ENCODE results near the gene GLB1L. TPM values are rescaled to one million over a fixed set of nuclear protein-coding genes. Genes with fewer than 3 reads are reported as not detected.
"Not testable (repeated sequence)": the region's sequence is repeated elsewhere in the genome, so short reads cannot be mapped to it uniquely, and the experiment has no call there.

The GLB1L gene
- total RNA-seq, 1 donor from 2014 or later, result 9.9 TPM

DNA sequence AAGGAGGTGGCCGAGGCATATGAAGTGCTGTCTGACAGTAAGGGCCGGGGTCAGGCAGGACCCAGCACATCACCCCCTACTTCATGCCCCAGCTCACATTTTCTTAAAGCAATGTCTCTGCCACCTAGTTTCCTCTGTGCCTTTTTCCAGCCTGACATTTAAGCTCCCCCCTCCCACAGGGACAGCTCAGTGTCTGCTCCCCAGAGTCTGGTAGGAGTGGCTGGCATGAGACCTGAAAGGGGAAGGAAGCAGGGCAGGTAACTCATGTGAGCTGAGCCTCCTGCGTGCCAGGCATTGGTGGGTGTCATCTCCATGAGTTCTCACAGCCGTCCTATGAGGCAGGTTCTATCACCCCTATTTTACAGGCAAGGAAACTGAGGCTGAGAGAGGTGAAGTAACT is 35.4 kb upstream of the GLB1L start:
- DNase-seq (ENCODE audit: low spot score), result no peak

DNA sequence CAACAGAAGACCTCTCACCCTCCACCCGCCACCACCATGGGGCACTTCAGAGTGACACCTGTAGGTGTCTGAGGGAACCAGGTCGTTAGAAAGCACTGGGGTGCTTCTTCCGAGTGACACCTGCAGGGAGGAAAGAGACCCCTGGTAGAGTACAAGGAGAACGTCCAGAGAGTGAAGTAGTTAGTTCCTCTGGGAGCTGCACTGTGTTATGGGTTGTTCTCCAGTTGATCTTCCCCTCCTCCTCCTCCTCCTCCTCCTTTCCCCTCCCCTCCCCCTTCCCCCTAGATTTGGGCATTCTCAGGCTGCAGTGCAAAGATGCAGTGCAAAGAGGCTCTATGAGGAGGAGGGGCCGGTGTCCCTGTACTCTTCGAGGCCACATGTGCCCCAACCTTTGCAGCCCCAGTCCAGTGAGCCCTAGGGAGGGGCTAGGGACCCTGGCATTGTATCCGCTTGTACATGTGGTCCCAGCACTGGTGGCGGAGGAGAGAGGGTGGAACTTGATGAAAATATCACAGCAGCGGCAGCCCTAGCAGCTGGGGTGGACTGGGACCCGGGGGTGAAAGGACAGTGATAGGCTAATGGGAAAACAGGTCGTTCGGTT is 34.8 kb upstream of the GLB1L start:
- DNase-seq (ENCODE audit: low spot score), result no peak

DNA sequence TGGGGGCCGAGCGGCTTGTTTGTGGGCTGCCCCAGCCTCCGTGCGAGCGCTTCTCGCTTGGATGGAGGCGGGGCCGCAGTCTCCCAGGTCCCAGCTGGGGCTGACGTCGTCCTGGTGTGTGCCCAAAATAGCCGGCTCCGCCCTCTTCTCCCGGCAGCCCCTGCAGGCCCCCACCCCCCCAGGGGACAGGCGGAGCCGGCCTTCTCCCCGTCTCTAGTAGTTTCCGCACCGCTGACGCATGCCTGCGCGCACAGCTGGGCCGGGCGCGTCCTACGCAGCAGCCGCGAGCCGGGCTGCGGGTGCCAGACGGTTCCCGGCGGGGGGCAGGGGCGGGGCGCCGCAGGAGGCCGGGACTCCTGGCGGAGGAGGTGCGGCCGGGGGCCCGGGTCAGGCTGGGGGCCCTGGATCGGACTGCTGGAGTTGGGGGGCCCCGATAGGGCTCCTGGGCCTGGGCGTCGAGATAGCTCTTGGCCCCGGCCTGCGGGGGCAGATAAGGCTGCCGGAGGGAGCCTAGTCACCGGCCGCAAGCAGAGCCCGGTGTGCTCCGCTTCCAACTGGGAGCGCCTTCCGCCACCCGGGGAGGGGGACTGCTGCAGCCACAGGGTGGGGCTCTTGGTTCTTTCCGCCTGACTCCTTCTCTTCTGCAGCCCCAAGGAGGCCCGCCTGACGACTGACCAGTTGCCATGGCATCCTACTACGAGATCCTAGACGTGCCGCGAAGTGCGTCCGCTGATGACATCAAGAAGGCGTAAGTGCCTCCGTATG is 34.1 kb upstream of the GLB1L start, which contains the start of gene DNAJB2:
DNAJB2 (plus strand) TSS at position 216 of the 765 bp plus-strand sequence; CDS start at position 684, 468 bp downstream.
- DNase-seq (ENCODE audit: low spot score), result peak; percentile 98

DNA sequence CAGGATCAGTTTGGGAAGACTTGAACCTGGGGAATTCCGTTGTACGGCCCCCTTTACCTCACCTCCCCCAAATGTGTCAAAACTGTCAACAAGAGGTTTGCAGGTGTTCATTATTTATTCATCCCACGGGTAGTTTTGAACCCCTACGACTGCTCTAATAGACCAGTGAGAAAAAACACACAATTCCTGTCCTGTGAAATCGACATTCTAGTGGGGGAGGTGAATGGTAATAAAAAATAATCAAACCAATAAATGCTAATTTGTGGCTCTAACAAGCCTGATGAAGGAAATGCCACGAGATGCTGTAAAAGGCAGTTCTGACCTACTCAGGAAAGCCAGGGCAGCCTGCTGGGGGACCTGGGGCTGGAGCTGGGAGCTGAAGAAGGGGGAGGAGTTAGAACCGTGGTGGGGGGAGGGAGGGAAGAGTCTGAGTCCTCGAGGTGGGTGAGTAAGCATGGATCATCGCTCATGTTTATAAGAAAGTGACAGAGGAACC is 33.5 kb upstream of the GLB1L start:
- no peak for DNase-seq (ENCODE audit: low spot score)

DNA sequence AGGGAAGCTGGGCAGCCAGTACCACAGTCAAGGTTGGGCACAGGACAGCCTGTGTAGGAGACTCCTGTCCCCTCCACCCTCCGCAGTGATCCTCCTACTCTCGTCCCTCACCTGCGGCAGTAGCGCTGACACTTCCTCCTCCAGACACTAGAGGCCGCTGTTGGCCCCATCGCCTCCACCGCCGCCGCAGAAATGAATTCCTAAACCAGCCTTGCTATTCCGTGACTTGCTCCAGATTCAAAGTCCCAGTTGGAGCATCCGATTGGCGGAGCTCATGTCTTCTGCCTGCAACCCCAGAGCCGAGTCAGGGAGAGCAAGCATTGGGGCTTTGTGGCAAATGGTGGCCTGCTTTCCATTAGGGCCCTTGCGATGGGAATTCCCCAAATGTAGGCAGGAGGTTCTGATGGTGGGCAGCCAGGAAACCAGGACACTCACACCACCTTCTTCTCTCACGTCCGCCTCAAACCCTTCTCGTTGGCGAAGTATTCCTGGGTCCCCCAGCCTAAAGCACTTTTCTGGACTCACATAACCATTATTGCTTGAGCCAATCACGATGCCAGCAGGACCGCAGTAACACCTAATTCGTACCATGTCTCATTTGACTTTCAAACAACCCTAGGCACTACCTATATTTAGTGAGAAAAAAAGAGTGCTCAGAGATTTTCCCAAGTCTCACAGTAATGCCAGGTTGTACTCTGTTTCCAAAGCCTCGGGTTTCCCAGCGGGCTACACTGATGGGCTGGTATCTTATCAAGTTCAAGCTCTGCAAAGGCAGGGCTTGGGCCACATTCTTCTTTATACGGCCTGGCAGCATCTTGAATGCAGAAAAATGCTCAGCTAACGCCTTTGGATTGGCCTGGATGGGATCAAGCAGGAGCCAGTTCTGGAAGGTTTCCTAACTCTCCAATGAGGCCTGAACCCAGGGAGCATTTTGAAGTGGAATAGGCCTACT is 32.7 kb upstream of the GLB1L start:
- peak; percentile 78 for DNase-seq (ENCODE audit: low spot score)

DNA sequence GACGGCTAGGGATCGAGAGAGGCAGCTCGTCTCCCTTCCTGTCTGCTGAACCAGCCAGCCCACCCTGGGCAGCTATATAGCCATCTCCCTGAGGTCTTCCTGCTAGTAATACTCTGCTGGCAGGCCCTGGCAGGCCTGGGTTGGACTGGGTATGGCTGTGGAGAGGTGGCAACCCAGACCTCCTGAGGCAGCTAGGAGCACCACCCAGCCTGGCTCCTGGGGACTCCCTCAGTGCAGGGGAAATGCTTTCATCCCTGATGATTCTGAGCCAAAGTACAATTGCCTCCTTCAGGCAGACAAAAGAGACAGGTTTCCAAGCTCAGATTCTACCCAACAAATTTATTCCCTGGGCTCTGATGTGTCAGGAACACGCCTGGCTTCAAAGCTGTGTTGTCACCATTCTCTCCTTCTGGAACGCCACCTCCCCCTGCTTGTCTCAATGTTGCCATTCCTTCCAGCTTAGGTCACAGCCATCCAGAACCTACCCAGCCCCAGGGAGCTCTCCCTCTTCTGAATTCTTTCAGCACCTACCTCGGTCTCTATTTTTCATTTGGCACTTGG is 29.2 kb upstream of the GLB1L start:
- no peak for DNase-seq (ENCODE audit: low spot score)

DNA sequence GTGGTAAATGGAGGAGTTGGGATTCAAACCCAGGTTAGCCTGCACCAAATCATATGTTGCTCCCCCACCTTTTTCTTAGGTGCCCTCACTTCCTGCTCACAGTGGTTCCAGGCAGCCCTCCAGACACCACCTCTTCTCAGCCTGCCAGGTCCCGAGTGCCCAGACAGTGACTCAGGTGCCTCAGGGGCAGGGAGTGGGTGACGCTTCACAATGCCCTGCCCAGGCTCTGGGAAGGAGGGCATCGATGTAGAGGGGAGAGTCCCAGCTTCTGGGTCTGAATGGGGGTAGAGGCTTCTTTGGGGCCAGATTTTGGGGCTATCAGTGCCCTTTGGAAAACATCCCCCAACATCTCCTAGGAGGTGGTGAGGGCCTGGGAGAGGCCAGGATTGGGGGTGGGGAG is 28.7 kb upstream of the GLB1L start:
- DNase-seq (ENCODE audit: low spot score), result no peak

DNA sequence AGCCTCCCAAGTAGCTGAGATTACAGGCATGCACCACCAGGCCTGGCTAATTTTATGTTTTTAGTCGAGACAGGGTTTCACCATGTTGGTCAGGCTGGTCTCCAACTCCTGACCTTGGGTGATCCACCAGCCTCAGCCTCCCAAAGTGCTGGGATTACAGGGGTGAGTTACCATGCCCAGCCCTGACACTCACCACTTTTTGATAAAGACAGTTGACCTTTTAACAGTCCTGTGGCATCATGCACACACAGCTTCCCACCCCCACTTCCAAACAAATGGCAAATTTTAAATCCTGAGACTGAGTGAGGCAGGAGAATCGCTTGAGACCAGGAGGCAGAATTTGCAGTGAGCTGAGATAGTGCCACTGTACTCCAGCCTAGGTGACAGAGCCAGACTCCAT is 27.8 kb upstream of the GLB1L start:
- DNase-seq (ENCODE audit: low spot score), result no peak

DNA sequence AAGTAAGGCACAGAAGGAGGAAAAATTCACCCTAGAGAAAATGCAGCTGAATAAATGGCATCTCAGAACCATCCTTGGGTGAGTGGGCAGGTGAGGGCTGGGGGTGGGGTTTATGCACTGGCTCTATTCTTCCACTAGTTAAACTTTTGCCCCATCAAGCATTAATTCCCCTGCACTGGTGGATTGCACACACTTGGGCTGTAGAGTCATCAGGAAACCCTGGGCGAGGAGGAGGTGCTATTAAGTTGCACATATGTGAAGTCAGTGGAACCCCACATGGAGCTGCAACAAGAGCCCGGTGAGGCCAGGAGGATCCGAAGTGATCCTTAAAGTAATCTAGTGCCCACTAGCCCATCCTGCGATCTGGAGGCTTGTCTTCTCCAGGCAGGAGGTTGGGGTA is 27.1 kb upstream of the GLB1L start:
- no peak for DNase-seq (ENCODE audit: low spot score)

DNA sequence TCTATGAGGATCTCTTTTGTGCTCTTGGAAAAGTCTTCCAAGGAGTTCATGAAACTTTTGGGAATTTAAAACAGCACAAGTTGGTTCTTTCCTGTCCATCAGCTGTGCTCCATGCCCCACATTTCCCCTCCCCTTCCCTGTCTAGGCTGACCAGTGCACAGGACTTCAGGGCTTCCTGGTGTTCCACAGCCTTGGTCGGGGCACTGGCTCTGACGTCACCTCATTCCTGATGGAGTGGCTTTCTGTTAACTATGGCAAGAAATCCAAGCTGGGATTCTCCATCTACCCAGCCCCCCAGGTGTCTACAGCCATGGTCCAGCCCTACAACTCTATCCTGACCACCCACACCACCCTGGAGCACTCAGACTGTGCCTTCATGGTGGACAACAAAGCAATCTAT is 25.8 kb upstream of the GLB1L start:
- DNase-seq (ENCODE audit: low spot score), result no peak

DNA sequence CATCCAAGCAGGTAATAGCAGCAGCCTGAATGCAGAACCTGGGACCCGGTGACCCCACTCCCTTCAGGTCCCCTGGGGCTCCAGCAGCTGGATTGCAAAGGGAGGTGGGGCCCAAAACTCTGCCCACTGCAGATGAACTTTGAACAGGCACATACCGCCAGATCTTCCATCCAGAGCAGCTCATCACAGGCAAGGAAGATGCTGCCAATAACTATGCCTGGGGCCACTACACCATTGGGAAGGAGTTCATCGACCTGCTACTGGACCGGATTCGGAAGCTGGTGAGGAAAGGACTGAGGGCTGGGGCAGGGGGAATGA is 24.8 kb upstream of the GLB1L start:
- DNase-seq (ENCODE audit: low spot score), result no peak

DNA sequence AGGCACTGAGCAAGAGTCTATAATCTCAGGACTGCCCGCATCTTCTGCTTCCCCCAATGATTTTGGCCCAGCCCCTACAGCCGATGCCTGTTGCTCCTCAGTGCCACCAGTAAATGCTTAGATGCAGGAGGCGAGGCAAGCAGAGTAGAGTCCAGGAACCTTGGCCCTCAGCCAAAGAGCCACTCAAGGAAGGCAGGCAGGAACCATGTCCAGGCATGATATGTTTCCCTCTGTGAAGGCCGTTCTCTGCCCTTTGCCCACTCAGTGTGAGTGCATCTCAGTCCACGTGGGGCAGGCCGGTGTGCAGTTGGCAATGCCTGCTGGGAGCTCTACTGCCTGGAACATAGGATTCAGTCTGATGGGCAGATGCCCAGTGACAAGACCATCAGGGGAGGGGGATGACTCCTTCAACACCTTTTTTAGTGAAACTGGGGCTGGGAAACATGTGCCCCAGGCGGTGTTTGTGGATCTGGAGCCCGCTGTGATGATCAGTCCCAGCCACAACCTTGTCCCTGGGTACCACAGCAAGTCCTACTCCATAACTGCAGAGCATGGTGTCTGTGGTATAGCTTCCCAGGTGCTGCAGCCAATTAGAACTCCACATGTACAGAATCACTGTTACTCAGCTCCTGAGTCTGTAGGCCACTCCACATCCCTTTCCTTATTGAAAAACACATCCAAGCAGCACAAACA is 24.3 kb upstream of the GLB1L start:
- DNase-seq (ENCODE audit: low spot score), result peak; percentile 74

DNA sequence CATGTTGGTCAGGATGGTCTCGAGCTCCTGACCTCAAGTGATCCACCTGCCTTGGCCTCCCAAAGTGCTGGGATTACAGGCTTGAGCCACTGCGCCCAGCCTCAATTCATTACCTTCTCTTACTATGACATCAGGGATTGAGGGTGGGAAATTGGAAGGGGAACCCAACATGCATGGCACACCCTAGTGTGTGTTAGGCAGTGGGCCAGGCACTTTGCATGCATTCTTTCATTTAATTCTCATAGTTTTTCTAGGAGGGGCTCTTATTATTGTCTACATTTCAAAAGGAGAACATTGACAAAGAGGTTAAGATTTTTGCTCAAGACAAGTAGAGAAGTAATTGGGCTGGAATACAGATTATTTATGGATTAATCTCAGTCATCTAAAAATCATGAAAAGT is 23.1 kb upstream of the GLB1L start:
- no peak for DNase-seq (ENCODE audit: low spot score)

DNA sequence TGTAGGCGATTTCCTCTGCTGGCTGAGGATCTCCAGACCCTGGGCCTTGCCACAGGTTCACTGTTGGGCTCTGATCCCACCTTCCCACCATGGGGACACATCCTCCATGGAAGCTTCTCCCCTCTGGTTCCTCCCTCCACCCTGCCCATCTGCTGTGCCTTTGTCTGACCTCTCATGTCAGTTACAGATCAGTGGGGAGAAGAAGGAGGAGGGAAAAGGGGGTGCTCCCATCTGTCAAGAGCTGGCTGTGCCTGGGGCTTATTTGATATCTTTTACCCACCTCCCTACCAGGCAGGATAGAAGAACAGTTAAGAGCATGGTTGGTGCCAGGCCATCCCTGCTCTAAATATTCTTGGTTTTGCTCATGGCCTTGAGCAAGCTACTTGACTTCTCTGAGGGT is 21.6 kb upstream of the GLB1L start:
- no peak for DNase-seq (ENCODE audit: low spot score)

DNA sequence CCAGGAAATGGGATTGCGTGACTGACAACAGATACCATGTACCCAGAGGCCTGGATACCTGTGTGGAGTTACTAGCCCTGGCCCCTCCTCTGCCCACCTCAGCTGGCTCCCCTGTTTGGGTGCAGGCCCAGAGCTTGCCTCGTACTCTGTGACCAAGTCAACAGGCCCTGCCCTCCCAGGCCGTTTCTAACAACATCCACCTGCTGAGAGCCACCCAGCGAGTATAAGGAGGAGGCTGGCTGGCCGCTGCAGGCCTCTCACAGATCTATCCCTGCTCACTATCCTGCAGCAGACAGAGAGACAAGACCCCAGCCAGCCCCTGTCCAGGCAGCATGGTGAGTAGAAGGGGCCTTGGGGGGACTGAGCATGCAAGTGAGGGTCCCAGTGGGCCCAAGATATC is 21.0 kb upstream of the GLB1L start:
- no peak for DNase-seq (ENCODE audit: low spot score)

DNA sequence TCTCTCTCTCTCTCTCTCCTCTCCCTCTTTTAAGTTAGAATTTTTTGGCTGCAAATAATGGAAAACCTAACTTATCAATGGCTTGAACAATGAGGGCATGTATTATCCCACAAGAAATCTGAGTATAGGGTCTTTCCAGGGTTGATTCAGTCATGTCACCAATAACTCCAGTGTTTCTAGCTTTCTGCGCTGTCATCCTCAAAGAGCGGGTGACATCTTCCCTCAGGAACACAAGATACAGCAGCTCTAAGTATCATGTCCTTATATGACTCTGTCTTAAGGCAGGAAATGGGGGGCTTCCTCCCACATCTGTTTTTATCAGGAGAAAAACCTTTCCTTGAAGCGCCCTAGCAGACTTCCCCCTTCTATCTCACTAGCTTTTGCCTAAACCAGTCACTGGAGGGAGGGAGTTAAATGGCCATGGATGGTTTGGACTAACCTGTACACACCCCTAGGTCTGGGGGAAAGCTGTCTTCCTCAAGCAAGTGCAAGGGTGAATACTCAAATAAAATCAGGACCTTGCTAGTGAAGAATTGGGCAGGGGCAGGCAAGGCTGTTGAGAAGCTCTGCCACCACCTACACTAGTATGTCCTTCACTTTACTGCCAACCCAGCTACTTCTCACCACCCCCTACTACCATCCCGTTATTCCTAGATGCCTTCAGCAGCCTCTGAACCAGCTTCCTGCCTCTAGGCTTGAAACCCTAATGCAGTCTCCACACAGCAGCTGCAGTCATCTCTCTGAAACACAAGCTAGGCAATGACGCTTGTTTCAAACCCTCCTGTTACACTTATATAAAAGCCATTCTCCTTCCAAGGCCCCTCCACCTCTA is 16.0 kb upstream of the GLB1L start:
- DNase-seq (ENCODE audit: low spot score), result no peak

DNA sequence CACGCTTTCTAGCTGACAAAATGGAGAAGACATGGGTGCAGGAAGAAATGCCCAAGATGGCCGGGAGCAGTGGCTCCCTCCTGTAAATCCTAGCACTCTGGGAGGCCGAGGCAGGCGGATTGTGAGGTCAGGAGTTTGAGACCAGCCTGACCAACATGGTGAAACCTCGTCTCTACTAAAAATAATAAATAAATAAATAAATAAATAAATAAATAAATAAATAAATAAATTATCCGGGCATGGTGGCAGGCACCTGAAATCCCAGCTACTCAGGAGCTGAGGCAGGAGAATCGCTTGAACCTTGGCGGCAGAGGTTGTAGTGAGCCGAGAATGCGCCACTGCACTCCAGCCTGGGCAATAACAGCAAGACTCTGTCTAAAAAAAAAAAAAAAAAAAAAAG is 13.7 kb upstream of the GLB1L start:
- DNase-seq (ENCODE audit: low spot score), result not testable (repeated sequence)

DNA sequence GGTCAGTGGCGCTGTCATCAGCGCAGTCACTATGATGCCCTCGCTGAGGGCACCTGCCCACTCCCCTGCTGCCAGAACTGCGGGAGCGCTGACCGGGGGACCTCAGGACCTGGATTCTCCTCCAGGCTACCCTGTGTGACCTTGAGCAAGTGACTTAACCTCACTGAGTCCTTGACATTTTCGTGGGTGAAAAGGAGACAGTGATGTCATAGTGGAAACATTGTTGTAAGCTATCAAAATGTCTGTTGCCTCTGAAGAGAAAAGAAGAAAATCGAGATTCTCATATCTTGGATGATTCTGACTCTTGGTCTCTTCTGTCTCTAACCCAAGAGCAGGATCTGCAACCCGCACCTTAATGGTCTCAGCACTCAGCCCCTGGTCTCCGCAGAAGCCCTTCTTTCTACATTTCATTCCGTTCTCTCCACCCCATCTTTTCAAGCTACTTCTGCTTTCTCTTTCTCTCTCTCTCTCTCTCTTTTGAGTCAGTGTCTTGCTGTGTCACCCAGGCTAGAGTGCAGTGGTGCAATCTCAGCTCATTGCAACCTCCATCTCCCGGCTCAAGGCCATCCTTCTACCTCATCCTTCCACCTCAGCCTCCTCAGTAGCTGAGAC is 9.5 kb upstream of the GLB1L start:
- no peak for DNase-seq (ENCODE audit: low spot score)

DNA sequence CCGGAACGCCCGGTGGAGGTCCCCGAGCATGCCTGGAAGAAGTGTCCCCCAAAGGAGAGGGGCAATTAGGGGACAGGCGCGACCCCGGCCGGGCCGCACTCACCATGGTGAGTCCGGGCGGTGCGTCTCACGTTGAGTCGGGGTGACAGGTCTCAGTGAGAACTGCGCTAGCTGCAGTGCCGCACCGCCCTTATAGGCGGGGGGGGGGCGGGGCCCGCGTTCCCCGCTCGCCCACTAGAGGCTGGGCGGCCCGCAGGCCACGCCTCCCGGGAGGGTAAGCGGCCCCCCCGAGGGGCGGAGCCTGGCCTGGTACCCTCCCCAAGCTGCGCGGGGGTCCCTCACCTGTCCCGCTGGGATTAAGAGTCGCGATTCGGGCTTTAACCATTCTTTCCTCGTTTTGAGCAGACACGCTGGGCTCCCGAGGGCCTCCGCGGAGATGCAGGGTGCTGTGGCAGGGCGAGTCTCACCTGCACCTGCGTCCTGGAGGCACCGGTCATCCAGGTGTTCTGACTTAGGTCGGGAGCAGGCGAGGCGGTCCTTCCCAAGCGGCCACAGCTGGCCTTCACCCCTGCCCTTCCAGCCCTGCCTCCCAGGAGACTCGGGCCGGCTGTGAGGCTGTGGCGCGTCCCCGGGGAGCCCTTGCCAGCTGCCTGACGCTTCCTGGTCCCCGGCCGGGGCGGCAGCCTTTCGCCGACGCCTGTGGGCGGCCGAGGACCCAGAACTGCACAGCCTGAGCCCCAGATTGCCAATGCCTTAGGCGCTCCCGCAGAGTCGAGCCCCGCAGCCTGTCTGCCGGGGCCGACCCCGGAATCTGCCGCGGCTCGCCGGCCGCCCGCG is 8.7 kb upstream of the GLB1L start, which contains the start of gene TUBA4A:
TUBA4A (minus strand) TSS at position 166 of the 837 bp plus-strand sequence; CDS start at position 106, 60 bp downstream.
- peak; percentile 87 for DNase-seq (ENCODE audit: low spot score)
